Neuronal stem cell (in vitro differentiated cells): ENCODE data around the gene SLC46A2.

ENCODE experiments used
- DNase-seq: peaks from one replicate; pipeline ENCODE4 v3.0.0-alpha.2; 2013; ENCODE audit warnings: low spot score
- H2AFZ ChIP-seq: one replicate; pipeline ENCODE4 v1.6.1; 2013; ENCODE audit warnings: mild to moderate bottlenecking, low read length, inconsistent platforms
- H2AK5ac ChIP-seq: 2 replicates; pipeline ENCODE4 v1.6.1; 2013; ENCODE audit warnings: low read depth, mild to moderate bottlenecking, inconsistent platforms, low read length, moderate library complexity, mixed read lengths
- H2BK120ac ChIP-seq: 2 replicates; pipeline ENCODE4 v1.6.1; 2013; ENCODE audit warnings: low read depth, mild to moderate bottlenecking, inconsistent platforms, low read length, moderate library complexity, mixed read lengths
- H2BK12ac ChIP-seq: one replicate; pipeline ENCODE4 v1.6.1; 2013; ENCODE audit warnings: low read length, inconsistent platforms
- H2BK15ac ChIP-seq: 2 replicates; pipeline ENCODE4 v1.6.1; 2013; ENCODE audit warnings: mild to moderate bottlenecking, low read length, inconsistent platforms, mixed read lengths
- H2BK5ac ChIP-seq: one replicate; pipeline ENCODE4 v1.6.1; 2013; ENCODE audit warnings: inconsistent platforms, mild to moderate bottlenecking, low read length, moderate library complexity
- H3K14ac ChIP-seq: one replicate; pipeline ENCODE4 v1.6.1; 2013; ENCODE audit warnings: low read length, inconsistent platforms
- H3K18ac ChIP-seq: 2 replicates; pipeline ENCODE4 v1.6.1; 2013; ENCODE audit warnings: low read length, inconsistent platforms
- H3K23ac ChIP-seq: 2 replicates; pipeline ENCODE4 v1.6.1; 2013; ENCODE audit warnings: low read depth, mild to moderate bottlenecking, mixed read lengths, low read length, inconsistent platforms; ENCODE audit not compliant: poor library complexity
- H3K27ac ChIP-seq: replicated peaks from 3 replicates; pipeline ENCODE4 v1.5.1; 2013; ENCODE audit warnings: low read length, inconsistent platforms
- H3K27me3 ChIP-seq, 3 experiments: 2 replicates each; pipeline ENCODE4 v1.6.1; 2013; ENCODE audit warnings: low read length in 3 of 3, mild to moderate bottlenecking in 2 of 3, inconsistent platforms in 1 of 3, low read depth in 1 of 3, mixed read lengths in 1 of 3, moderate library complexity in 1 of 3; ENCODE audit not compliant: control insufficient read depth in 3 of 3, insufficient read depth in 3 of 3
- H3K36me3 ChIP-seq, 2 donors: replicated peaks in 1 of 2; 2 replicates each; pipeline ENCODE4 v1.6.1; 2013; ENCODE audit warnings: low read length in 2 of 2; ENCODE audit not compliant: control insufficient read depth in 2 of 2, insufficient read depth in 2 of 2
- H3K4ac ChIP-seq: 2 replicates; pipeline ENCODE4 v1.6.1; 2013; ENCODE audit warnings: inconsistent platforms, mild to moderate bottlenecking, low read length, moderate library complexity
- H3K4me1 ChIP-seq, 2 donors: 1 replicate in 1 of 2; 2 replicates in 1 of 2; pipeline ENCODE4 v1.6.1; 2013; ENCODE audit warnings: low read length in 2 of 2, low read depth in 1 of 2; ENCODE audit not compliant: control insufficient read depth in 2 of 2, insufficient read depth in 1 of 2
- H3K4me2 ChIP-seq: one replicate; pipeline ENCODE4 v1.6.1; 2013; ENCODE audit warnings: mild to moderate bottlenecking, low read length, inconsistent platforms; ENCODE audit not compliant: insufficient read depth, poor library complexity, severe bottlenecking
- H3K4me3 ChIP-seq, 2 donors: 2 replicates each; pipeline ENCODE4 v1.5.1; 2013; ENCODE audit warnings: low read length in 2 of 2, mild to moderate bottlenecking in 2 of 2, inconsistent platforms in 1 of 2, moderate library complexity in 1 of 2
- H3K79me1 ChIP-seq: one replicate; pipeline ENCODE4 v1.6.1; 2013; ENCODE audit warnings: low read depth, mild to moderate bottlenecking, inconsistent platforms, low read length, moderate library complexity
- H3K9ac ChIP-seq: one replicate; pipeline ENCODE4 v1.6.1; 2013; ENCODE audit warnings: mild to moderate bottlenecking, low read depth, low read length, inconsistent platforms; ENCODE audit not compliant: poor library complexity
- H3K9me3 ChIP-seq, 2 donors: replicated peaks in 1 of 2; 2 replicates each; pipeline versions ENCODE3 to v1.6.1; 2013; ENCODE audit warnings: low read length in 2 of 2, mild to moderate bottlenecking in 2 of 2, inconsistent platforms in 1 of 2, low read depth in 1 of 2, mixed read lengths in 1 of 2, moderate library complexity in 1 of 2; ENCODE audit not compliant: control insufficient read depth in 2 of 2, insufficient read depth in 1 of 2
- H4K8ac ChIP-seq: one replicate; pipeline ENCODE4 v1.6.1; 2013; ENCODE audit warnings: low read depth, mild to moderate bottlenecking, inconsistent platforms, low read length, moderate library complexity
- H4K91ac ChIP-seq: one replicate; pipeline ENCODE4 v1.6.1; 2013; ENCODE audit warnings: low read length, low read depth, mild to moderate bottlenecking, inconsistent platforms; ENCODE audit not compliant: poor library complexity
- WGBS, 2 donors: extraction: QIAGEN DNeasy Blood & Tissue Kit; methylation state at CpG; one replicate each; pipeline ENCODE4 v1.1.7; 2013; ENCODE audit warnings: missing lambda C conversion rate in 2 of 2, mixed read lengths in 1 of 2; ENCODE audit not compliant: insufficient read length in 2 of 2, insufficient replicate concordance in 1 of 2; ENCODE audit errors: extremely low coverage in 2 of 2; 5-methylcytosine and 5-hydroxymethylcytosine counted together

Gene SLC46A2

GRCh38 chr9:112921549-112921948 lies 30.9 kb upstream of the SLC46A2 start:
- Histone ChIP-seq H2BK5ac (no peak overlapping the region), H3K23ac (no peak overlapping the region), H3K27ac (no peak overlapping the region), H3K14ac (no peak overlapping the region), H3K4me1 (no peaks in the 10 kb centered on the region), H3K9me3 (no peaks in the 10 kb centered on the region), H3K4me2 (no peak overlapping the region), H2AFZ (no peak overlapping the region), H2BK120ac (no peak overlapping the region), H3K9ac (no peak overlapping the region), H2AK5ac (no peak overlapping the region), H3K4me3 (no peak overlapping the region), H3K79me1 (no peaks in the 10 kb centered on the region), H3K27me3 (no peaks in the 10 kb centered on the region), H4K91ac (no peak overlapping the region), H3K36me3 (no peaks in the 10 kb centered on the region), H2BK12ac (no peak overlapping the region), H2BK15ac (no peak overlapping the region), H3K18ac (no peak overlapping the region), H3K4ac (no peak overlapping the region), H4K8ac (no peak overlapping the region)
- no peak for DNase-seq
- WGBS, 2 donors = no CpG with 5 or more reads among the region's 3 CpGs

DNA sequence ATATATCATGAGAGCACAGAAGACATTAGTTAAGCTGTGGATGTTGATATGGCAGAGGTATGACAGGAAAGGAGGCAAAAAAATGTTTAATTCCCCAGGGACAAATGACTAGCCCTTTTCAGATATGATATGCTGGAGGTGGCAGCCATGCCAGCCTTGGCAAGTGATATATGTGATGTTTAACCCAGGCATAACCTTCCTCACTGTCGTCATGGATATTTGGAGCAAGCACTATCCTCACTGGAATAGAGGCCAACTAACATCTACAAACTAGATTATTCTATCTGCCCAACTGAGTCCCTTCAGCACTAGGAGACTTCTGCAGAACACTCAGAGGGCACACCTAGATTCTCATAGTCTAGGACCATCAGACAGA lies 27.3 kb upstream of the SLC46A2 start:
- no peak overlapping the region for H3K14ac ChIP-seq
- no peak overlapping the region for H2BK120ac ChIP-seq
- no peak overlapping the region for H4K8ac ChIP-seq
- H3K27ac ChIP-seq = no peak overlapping the region
- no peak overlapping the region for H3K18ac ChIP-seq
- H2BK12ac ChIP-seq = no peak overlapping the region
- no peak overlapping the region for H3K23ac ChIP-seq
- no peak overlapping the region for H3K4ac ChIP-seq
- no peaks in the 10 kb centered on the region for H3K9me3 ChIP-seq
- H2AK5ac ChIP-seq = no peak overlapping the region
- H3K9ac ChIP-seq = no peak overlapping the region
- no peaks in the 10 kb centered on the region for H3K36me3 ChIP-seq
- H4K91ac ChIP-seq = no peak overlapping the region
- H3K79me1 ChIP-seq = no peaks in the 10 kb centered on the region
- no peak for DNase-seq
- no peak overlapping the region for H3K4me2 ChIP-seq
- peaks cover 0 to 4% (median 0%) of the 10 kb centered on the region in 3 experiments for H3K27me3 ChIP-seq
- H2BK15ac ChIP-seq = no peak overlapping the region
- no CpG with 5 or more reads among the region's 1 CpG for WGBS, 2 donors
- H2BK5ac ChIP-seq = no peak overlapping the region
- no peak overlapping the region for H2AFZ ChIP-seq
- no peak overlapping the region for H3K4me3 ChIP-seq
- H3K4me1 ChIP-seq = no peaks in the 10 kb centered on the region

DNA sequence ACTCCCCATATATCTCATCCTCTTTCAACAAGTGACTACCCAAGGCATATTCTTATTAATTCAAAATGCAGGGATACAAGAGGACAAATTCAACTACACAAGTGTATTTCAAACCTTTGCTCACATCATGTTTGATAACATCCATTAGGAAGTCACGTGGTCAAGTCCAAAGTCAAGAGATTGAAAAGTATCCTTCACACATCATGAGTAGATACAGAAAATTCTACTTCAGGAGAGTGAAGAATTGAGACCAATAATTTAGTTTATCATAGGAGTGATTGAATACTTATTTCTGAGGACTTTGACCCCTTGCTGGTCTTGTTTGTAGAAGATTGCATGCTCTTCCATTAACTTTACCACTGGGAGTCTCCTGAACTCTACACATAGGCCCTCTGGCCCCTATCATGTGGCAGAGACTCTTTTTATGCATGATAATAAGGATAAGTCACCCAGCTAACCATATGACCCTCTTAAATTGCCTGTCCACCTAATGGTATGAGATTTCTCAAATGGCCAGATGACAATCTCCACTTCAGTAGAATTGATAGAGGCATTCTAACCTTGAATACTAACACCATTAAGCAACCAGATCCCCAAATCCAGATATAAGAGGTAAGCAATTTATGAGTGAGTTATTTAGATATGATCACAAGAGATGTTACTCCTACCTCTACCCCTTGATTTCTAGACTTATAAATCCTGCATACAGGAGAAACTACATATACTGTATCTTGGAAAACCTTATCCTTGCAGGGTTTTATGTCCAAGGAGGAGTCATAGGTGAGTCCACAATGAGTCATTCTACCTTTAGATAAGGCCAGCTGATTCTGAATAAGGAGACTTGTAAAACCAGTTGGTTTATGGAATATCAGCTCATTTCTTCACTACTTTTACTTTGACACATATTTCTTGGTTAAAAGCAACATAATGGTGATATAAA lies 26.6 kb upstream of the SLC46A2 start:
- no peaks in the 10 kb centered on the region for H3K9me3 ChIP-seq
- no peak overlapping the region for H2BK120ac ChIP-seq
- no peak overlapping the region for H2AFZ ChIP-seq
- H3K79me1 ChIP-seq = no peaks in the 10 kb centered on the region
- no peaks in the 10 kb centered on the region for H3K4me1 ChIP-seq
- no peak overlapping the region for H3K14ac ChIP-seq
- no CpG with 5 or more reads among the region's 1 CpG for WGBS, 2 donors
- H3K23ac ChIP-seq = no peak overlapping the region
- peaks cover 0 to 4% (median 0%) of the 10 kb centered on the region in 3 experiments for H3K27me3 ChIP-seq
- no peaks in the 10 kb centered on the region for H3K36me3 ChIP-seq
- H2BK12ac ChIP-seq = no peak overlapping the region
- no peak overlapping the region for H4K8ac ChIP-seq
- no peak overlapping the region for H3K4ac ChIP-seq
- no peak overlapping the region for H2BK5ac ChIP-seq
- no peak overlapping the region for H3K4me3 ChIP-seq
- H2AK5ac ChIP-seq = no peak overlapping the region
- H2BK15ac ChIP-seq = no peak overlapping the region
- no peak overlapping the region for H3K4me2 ChIP-seq
- H4K91ac ChIP-seq = no peak overlapping the region
- H3K9ac ChIP-seq = no peak overlapping the region
- no peak overlapping the region for H3K18ac ChIP-seq
- H3K27ac ChIP-seq = no peak overlapping the region
- no peak for DNase-seq

- no peaks in the 10 kb centered on the region for H3K36me3 ChIP-seq
- no peak overlapping the region for H2AK5ac ChIP-seq
- H3K4me1 ChIP-seq = no peaks in the 10 kb centered on the region
- H3K23ac ChIP-seq = no peak overlapping the region
- H2BK120ac ChIP-seq = no peak overlapping the region
- no peak for DNase-seq
- H3K27ac ChIP-seq = no peak overlapping the region
- H4K8ac ChIP-seq = no peak overlapping the region
- no peak overlapping the region for H4K91ac ChIP-seq
- H3K18ac ChIP-seq = no peak overlapping the region
- WGBS, 2 donors = no CpG with 5 or more reads among the region's 2 CpGs
- no peak overlapping the region for H2AFZ ChIP-seq
- no peak overlapping the region for H2BK5ac ChIP-seq
- H2BK15ac ChIP-seq = no peak overlapping the region
- H3K9ac ChIP-seq = no peak overlapping the region
- no peak overlapping the region for H3K4me3 ChIP-seq
- H3K4me2 ChIP-seq = no peak overlapping the region
- H2BK12ac ChIP-seq = no peak overlapping the region
- peaks cover 0 to 2% of the 10 kb centered on the region in 2 donors for H3K9me3 ChIP-seq
- H3K14ac ChIP-seq = no peak overlapping the region
- no peaks in the 10 kb centered on the region for H3K79me1 ChIP-seq
- no peak overlapping the region for H3K4ac ChIP-seq
- peaks cover 0 to 4% (median 0%) of the 10 kb centered on the region in 3 experiments for H3K27me3 ChIP-seq
Measured at GRCh38 chr9:112914524-112914923, 23.8 kb upstream of the SLC46A2 start.
